ENCODE results near the gene RNF135. TPM values are rescaled to one million over a fixed set of nuclear protein-coding genes. Genes with fewer than 3 reads are reported as not detected.

The RNF135 gene
- total RNA-seq, 1 donor from 2014 or later = 5.6 TPM

DNA sequence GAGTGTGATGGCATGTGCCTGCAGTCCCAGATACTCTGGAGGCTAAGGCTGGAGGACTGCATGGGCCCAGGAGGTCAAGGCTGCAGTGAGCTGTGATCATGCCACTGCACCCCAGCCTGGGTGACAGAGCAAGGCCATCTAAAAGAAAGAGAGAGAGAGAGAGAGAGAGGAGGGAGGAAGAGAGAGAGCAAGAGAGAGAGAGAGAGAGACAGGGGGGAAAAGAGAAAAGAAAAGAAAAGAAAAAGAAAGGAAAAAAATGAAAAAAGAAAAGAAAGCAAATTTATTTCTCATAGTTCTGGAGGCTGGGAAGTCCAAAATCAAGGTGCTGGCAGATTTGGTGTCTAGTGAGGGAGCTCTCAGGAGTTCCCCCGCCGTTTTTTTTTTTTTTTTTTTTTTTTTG, 33.3 kb downstream of the RNF135 start:
- H3K27ac Mint-ChIP-seq (ENCODE audit: unreplicated experiment) = no peak overlapping the region
- Histone ChIP-seq H3K9me3 (ENCODE audit: insufficient read depth, low read depth, low read length) (no peaks in the 10 kb centered on the region), H3K4me2 (ENCODE audit: low read length) (no peak overlapping the region), H2AFZ (ENCODE audit: low read depth, low read length) (no peak overlapping the region), H3K36me3 (ENCODE audit: insufficient read depth, low read length) (peaks cover 8% of the 10 kb centered on the region), H3K79me2 (ENCODE audit: insufficient read depth, low read length) (no peaks in the 10 kb centered on the region), H4K20me1 (ENCODE audit: insufficient read depth, low read length) (no peaks in the 10 kb centered on the region), H3K27me3 (ENCODE audit: insufficient read depth, low read length) (no peaks in the 10 kb centered on the region), H3K4me3 (ENCODE audit: insufficient read depth, low read depth, low read length) (no peak overlapping the region), H3K27ac (ENCODE audit: low read depth, low read length) (no peak overlapping the region), H3K9ac (ENCODE audit: low read length) (no peak overlapping the region), H3K4me1 (ENCODE audit: insufficient read depth, low read length) (no peaks in the 10 kb centered on the region)
- TF ChIP-seq, protein P1, sequence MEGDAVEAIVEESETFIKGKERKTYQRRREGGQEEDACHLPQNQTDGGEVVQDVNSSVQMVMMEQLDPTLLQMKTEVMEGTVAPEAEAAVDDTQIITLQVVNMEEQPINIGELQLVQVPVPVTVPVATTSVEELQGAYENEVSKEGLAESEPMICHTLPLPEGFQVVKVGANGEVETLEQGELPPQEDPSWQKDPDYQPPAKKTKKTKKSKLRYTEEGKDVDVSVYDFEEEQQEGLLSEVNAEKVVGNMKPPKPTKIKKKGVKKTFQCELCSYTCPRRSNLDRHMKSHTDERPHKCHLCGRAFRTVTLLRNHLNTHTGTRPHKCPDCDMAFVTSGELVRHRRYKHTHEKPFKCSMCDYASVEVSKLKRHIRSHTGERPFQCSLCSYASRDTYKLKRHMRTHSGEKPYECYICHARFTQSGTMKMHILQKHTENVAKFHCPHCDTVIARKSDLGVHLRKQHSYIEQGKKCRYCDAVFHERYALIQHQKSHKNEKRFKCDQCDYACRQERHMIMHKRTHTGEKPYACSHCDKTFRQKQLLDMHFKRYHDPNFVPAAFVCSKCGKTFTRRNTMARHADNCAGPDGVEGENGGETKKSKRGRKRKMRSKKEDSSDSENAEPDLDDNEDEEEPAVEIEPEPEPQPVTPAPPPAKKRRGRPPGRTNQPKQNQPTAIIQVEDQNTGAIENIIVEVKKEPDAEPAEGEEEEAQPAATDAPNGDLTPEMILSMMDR (IDR thresholded peaks at IDR 0.05; ENCODE audit: insufficient read depth, low read depth, low read length) = no peak
- TF ChIP-seq EZH2 (IDR thresholded peaks at IDR 0.05; ENCODE audit: insufficient read depth, low read length) = no peak
- H3K27me3 Mint-ChIP-seq (ENCODE audit: low read depth, unreplicated experiment) = no peaks in the 10 kb centered on the region
- peaks cover 12% of the 10 kb centered on the region for H3K36me3 Mint-ChIP-seq (ENCODE audit: low read depth, unreplicated experiment)
- no peak overlapping the region for H3K4me3 Mint-ChIP-seq (ENCODE audit: unreplicated experiment)
- no peak for DNase-seq (ENCODE audit: low read depth)
- peaks cover 3% of the 10 kb centered on the region for H3K4me1 Mint-ChIP-seq (ENCODE audit: low read depth, unreplicated experiment)
- no peak for FAIRE-seq
- no peaks in the 10 kb centered on the region for H3K9me3 Mint-ChIP-seq (ENCODE audit: unreplicated experiment)

- DNase-seq (ENCODE audit: low read depth) (no peak), FAIRE-seq (no peak)
- peak overlapping the region; percentile 47 for H3K27ac ChIP-seq (ENCODE audit: low read depth, low read length)
- H3K4me3 Mint-ChIP-seq (ENCODE audit: unreplicated experiment) = peak overlapping the region; percentile 86
- H3K9me3 ChIP-seq (ENCODE audit: insufficient read depth, low read depth, low read length) = no peaks in the 10 kb centered on the region
- H3K27me3 ChIP-seq (ENCODE audit: insufficient read depth, low read length) = no peaks in the 10 kb centered on the region
- H3K36me3 Mint-ChIP-seq (ENCODE audit: low read depth, unreplicated experiment) = peaks cover 4% of the 10 kb centered on the region
- no peaks in the 10 kb centered on the region for H4K20me1 ChIP-seq (ENCODE audit: insufficient read depth, low read length)
- H3K4me1 Mint-ChIP-seq (ENCODE audit: low read depth, unreplicated experiment) = peaks cover 10% of the 10 kb centered on the region
- TF ChIP-seq EZH2 (IDR thresholded peaks at IDR 0.05; ENCODE audit: insufficient read depth, low read length) = no peak
- TF ChIP-seq, protein P1 (IDR thresholded peaks at IDR 0.05; ENCODE audit: insufficient read depth, low read depth, low read length) = no peak
- H3K36me3 ChIP-seq (ENCODE audit: insufficient read depth, low read length) = no peaks in the 10 kb centered on the region
- peak overlapping the region; percentile 66 for H3K4me3 ChIP-seq (ENCODE audit: insufficient read depth, low read depth, low read length)
- H2AFZ ChIP-seq (ENCODE audit: low read depth, low read length) = peak overlapping the region; percentile 88
- peak overlapping the region; percentile 83 for H3K9ac ChIP-seq (ENCODE audit: low read length)
- peak overlapping the region; percentile 96 for H3K4me2 ChIP-seq (ENCODE audit: low read length)
- no peaks in the 10 kb centered on the region for H3K27me3 Mint-ChIP-seq (ENCODE audit: low read depth, unreplicated experiment)
- H3K79me2 ChIP-seq (ENCODE audit: insufficient read depth, low read length) = no peaks in the 10 kb centered on the region
- no peaks in the 10 kb centered on the region for H3K9me3 Mint-ChIP-seq (ENCODE audit: unreplicated experiment)
- peaks cover 8% of the 10 kb centered on the region for H3K4me1 ChIP-seq (ENCODE audit: insufficient read depth, low read length)
- H3K27ac Mint-ChIP-seq (ENCODE audit: unreplicated experiment) = peak overlapping the region; percentile 3
Observed at GRCh38 chr17:31007695-31008373, 37.0 kb downstream of the RNF135 start.
